ENCODE results near the gene CREBZF.
"Not testable (repeated sequence)": the region's sequence is repeated elsewhere in the genome, so short reads cannot be mapped to it uniquely, and the experiment has no call there.

The CREBZF gene

GRCh38 chr11:85670949-85671663 is 6.2 kb upstream of the CREBZF start:
- not testable (repeated sequence) for DNase-seq (ENCODE audit: low spot score)

- DNase-seq (ENCODE audit: low spot score) = no peak
Observed at GRCh38 chr11:85668157-85668556, 3.2 kb upstream of the CREBZF start.

- no peak for DNase-seq (ENCODE audit: low spot score)
Observed at GRCh38 chr11:85666687-85667086, 1.8 kb upstream of the CREBZF start.

GRCh38 chr11:85665733-85666132 is 804 bp upstream of the CREBZF start:
- DNase-seq (ENCODE audit: low spot score) = peak; percentile 15

- peak; percentile 47 for DNase-seq (ENCODE audit: low spot score)
Observed at GRCh38 chr11:85663753-85664614, 945 bp downstream of the CREBZF start.

- no peak for DNase-seq (ENCODE audit: low spot score)
Observed at GRCh38 chr11:85663080-85663752, 1.7 kb downstream of the CREBZF start.

DNA sequence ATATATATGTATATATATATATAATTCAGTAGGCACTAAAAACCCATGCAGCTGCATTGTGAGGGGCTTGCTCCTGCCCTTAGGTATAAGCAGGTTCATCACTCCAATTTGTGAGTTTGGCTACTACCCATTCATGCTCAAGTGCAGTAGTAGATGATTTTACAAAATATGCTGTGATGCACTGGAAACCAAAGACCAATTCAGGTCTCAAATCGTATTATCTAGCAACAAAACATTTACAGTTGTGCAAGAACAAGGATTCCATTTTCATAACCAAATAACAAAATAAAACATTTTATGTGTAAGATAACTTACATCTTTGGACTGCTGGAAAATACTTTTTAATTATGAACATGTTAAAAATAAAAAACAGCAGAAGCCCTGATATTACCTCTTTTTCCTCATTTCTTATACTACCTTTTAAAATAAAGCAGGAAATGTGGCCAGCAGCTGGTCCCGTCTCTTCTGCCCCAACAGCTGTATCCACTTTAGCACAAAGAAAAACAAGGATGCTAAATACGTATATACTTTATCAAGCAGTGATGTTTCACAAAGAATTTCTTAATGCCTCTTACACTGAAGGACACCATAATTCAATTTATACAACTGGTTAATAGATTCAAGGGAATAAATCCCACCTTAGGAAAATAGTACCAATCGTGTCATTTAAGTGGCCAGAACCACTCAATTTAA is 2.8 kb downstream of the CREBZF start:
- DNase-seq (ENCODE audit: low spot score) = no peak

DNA sequence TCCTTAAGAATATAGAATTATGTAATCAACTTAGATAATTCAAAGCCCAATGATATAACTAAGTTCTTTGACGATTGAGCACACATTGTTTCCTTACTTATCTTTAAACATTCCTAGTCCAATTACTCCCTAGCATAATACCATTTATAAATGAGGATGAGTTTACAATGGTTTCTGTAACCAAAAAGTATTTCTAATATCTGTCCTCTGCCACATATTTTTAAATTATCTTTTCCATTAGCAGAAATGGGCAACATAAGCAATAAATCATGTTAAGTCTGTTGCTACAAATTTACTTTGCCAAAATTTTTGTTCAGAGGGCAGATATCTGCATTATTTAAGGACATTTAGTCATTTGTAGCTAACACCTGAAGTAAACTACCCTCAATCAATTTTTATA is 6.7 kb downstream of the CREBZF start:
- DNase-seq (ENCODE audit: low spot score) = no peak

DNA sequence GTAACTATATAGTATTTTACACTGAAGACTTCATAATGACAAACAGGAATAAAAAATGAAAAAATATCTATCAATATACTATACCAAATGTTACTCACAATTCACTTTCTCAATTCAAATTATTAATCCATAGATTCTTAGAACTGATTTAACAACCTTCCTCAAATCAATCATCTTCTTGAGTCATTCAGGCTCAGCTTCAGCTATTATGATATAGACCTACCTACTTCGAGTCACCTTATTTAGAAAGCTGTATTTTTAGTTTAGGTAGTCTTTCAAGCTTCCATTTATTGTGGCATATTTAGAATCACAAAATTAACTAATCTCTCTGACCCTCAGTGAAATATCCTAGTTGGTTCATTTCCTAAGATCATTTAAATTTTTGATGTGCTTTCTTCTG is 8.2 kb downstream of the CREBZF start:
- DNase-seq (ENCODE audit: low spot score) = no peak

- not testable (repeated sequence) for DNase-seq (ENCODE audit: low spot score)
Observed at GRCh38 chr11:85654343-85654742, 10.6 kb downstream of the CREBZF start.

DNA sequence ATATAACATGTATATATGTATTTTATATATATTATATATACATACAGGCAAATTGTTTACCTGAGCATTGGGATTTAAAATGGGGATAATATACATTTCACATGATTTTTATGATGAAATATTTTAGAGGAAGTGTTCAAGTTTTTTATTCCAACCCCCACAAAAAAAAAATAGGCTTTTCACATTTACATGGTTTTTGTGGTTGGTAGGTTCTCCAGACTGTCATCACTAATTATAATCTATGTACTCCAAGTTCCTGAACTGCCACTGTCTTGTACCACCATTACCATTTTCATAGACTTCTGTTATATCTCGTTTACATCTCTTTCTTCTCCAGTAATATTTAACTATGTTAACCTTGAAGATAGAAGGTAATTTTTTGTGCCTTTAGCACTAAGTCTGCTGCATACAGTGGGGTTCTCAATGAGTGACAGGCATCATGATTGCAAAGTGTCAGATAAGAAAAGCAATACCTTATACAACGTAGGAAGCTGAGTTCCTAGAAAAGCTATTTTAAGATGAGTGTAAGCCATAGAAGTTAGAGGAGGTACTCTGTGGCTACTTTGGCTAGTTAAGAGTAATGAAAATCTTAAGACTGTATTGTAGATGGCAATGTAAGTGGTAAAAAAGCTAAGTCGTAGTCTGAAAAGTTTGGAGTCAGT is 12.0 kb downstream of the CREBZF start:
- no peak for DNase-seq (ENCODE audit: low spot score)

- DNase-seq (ENCODE audit: low spot score) = no peak
Observed at GRCh38 chr11:85651118-85651517, 13.8 kb downstream of the CREBZF start.

- DNase-seq (ENCODE audit: low spot score) = peak; percentile 48
Observed at GRCh38 chr11:85647604-85648299, 17.2 kb downstream of the CREBZF start, which contains the start of gene TMEM126A. TSS of gene TMEM126A (plus strand) at chr11:85647967. CDS start at chr11:85650256, 2,289 bp downstream.

DNA sequence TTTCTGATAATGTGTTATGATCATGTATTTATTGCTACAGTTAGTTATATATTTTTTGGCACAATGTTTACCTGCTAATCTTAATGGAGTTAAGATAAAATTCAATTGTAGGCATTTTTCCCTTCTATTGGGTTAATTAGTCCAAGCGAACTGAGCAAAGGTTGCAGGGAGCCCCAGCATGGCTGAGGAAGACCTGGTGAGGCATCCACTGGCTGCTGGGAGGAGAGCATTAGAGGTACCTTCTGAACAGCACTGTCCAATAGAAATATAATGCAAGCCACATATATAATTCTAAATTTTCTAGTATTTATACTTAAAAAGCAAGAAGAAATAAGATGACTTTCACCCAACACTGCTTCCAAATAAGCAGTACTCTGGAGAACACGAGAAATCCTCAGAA is 17.9 kb downstream of the CREBZF start:
- DNase-seq (ENCODE audit: low spot score) = no peak

DNA sequence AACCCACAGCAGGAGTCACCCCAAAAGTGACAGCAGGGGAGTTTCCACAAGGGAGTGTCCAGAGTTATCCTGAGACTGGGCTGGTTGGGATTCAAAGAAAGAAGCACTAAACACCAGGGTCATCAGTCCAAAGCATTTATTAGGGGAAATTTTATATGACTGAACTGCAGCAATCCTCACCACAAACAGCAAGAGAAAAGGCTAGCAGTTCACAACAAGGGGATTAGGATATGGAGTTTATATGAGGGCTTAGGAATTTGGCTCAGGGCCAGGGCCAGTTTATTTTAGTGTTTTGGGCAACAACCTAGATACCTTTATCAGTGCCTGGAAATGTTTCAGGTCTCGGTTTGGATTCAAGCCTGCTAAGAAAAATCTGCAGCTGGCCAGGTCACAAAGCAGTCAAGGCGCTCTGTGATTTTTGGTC is 21.7 kb downstream of the CREBZF start:
- DNase-seq (ENCODE audit: low spot score) = no peak

DNA sequence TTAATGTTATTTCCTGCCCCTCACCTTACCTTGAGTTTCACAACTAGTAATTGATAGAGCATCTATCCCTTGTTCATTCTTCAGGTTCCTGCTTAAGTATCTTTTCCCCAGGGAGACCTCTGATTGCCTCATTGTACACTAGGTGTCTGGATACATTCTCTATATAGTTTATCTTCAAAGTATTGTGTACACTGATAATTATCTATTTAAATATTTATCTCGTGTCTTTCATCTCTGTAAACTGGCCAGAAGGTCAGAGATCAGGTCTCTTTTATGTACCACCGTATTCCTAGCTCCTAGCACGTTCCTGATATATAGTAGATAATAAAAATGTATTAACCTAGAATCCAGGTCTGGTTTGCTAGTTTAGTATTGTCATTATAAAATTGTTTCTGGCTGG is 30.2 kb downstream of the CREBZF start:
- no peak for DNase-seq (ENCODE audit: low spot score)

DNA sequence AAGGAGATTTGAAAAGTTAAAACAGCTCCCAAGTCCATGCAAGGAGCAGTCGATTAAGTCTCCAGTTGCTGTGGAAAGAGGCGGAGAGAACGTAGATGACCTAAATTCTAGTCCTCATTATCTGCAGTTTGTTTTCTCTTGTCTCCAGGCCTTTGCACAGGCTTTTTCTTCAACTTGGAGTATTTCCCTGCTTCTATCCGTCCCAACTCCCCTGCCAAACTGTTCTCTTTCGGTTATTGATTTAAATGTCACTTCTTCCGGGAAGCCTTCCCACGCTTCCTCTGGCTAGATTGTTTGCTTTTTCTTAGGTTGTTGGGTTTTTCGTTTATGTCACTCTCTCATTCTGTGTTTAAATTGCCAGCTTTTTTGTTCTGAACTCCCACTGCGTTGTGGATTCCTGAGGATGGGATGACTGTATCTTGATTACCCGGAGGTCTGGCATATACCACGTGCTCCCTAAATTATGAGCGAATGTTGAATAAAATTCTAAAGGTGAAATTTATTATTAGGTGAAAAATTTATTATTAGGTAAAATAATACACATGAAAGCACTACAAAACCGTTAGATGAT is 36.1 kb downstream of the CREBZF start:
- no peak for DNase-seq (ENCODE audit: low spot score)

DNA sequence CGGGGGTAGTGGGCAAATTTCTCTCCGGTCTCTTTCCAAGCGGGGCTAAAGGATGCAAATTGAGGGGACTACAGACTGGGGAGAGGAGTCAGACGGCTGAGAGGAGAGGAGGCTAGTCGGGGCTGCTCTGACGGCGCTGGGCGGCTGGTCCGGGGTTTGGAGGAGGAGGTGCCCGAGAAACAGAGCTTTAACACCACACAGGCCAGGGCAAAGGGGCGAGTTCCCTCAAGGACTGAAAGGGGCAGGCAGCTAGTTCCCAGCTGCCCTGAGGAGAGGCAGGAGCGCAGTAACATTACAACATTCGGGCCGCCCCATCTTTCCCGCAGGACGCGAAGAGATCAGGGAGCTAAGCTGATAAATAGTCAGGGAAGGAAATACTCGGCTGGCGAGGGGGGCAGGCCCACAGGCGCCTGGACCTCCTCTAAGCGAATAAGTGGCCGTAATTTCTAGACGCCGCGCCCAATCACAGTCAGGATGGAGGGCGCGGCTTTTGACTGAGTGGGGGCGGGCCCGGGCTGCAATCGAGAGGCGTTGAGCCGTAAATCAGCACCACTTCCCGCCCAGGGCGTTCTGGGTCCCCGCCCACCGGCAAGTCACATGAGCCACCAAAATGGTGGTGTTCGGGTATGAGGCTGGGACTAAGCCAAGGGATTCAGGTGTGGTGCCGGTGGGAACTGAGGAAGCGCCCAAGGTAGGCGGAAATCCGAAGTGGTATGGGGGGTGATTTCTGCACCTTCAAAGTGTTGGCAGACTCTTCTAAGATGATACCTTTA is 36.7 kb downstream of the CREBZF start, which contains the start of gene TMEM126B:
TSS of gene TMEM126B (plus strand) at position 596 of the 773 bp plus-strand sequence. CDS start at position 611, 15 bp downstream.
- DNase-seq (ENCODE audit: low spot score) = peak; percentile 37

DNA sequence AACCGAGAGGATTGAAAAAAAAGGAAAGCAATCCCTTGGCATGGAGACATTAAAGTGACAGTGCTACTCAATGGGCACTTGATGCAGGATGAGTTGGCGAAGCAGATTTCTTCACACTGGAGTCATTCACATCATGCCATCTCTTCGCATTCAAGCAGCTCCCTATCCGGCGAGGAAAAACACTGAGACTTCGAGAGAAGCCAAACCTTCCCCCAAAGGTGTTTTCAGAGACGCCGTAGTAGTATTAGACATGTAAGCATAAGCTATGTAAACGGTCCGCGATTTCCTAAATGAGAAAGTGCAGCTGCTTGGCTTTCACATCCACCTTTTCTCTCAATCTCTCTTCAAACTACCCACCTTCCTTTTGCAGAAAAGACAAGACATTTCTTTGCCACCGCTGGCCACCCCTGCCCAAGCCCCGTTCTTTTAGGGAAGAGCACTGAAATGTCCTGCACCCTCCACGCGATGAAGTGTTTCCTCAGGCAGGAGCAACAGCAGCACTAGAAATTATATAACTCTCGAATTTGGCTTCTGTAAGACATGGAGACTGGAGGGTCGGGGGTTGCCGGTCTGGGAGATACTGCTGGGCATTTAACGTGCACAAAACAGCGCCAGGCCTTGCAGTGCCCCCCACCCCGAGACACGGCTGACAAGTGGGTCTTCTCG is 37.5 kb downstream of the CREBZF start, which contains the start of gene DLG2:
TSS of gene DLG2 (minus strand) at position 13 of the 666 bp plus-strand sequence.
- DNase-seq (ENCODE audit: low spot score) = no peak
